ENCODE measurements around the gene PDE5A.

PDE5A gene

GRCh38 chr4:119536572-119537528 is 91.8 kb downstream of the PDE5A start:
- Mint-ChIP-seq H3K36me3 (peaks cover 8% of the 10 kb centered on the region), H3K27ac (peak overlapping the region; percentile 79), H3K9me3 (no peaks in the 10 kb centered on the region), H3K4me1 (peaks cover 8% of the 10 kb centered on the region), H3K27me3 (no peaks in the 10 kb centered on the region), H3K4me3 (peak overlapping the region; percentile 83)
- ATAC-seq (ENCODE audit: low read depth) (peak; percentile 63), DNase-seq (ENCODE audit: low spot score in 2 of 2) (peak in 1 of 2 donors; percentile 3)

- Mint-ChIP-seq H3K27ac (no peak overlapping the region), H3K36me3 (peaks cover 10% of the 10 kb centered on the region), H3K27me3 (no peaks in the 10 kb centered on the region), H3K4me1 (peaks cover 5% of the 10 kb centered on the region), H3K4me3 (no peak overlapping the region), H3K9me3 (no peaks in the 10 kb centered on the region)
- ATAC-seq (ENCODE audit: low read depth): no peak
- DNase-seq (ENCODE audit: low spot score in 2 of 2): no peak
Observed at GRCh38 chr4:119532319-119532718, 96.3 kb downstream of the PDE5A start.

DNA sequence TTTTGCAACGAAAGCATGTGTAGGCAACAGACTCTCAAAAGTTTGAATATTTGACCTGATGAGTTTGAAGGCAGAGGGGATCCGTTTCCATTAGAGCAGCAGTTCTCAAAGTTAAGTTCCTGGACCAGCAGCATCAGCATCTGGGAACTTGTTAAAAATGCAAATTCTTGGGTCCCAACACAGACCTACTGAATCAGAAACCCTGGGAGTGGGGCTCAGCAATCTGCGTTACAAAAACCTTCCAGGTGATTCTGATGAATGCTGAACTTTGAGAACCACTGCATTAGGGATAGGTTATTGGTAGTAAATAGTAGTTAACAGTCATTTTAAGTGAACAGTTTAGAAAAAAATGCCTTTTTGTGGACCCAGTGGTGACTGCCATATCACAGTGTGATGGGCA is 98.8 kb downstream of the PDE5A start:
- H3K36me3 Mint-ChIP-seq: peaks cover 12% of the 10 kb centered on the region
- H3K27ac Mint-ChIP-seq: no peak overlapping the region
- H3K9me3 Mint-ChIP-seq: no peaks in the 10 kb centered on the region
- ATAC-seq (ENCODE audit: low read depth): no peak
- H3K4me1 Mint-ChIP-seq: no peaks in the 10 kb centered on the region
- DNase-seq (ENCODE audit: low spot score in 2 of 2): no peak
- no peak overlapping the region for H3K4me3 Mint-ChIP-seq
- no peaks in the 10 kb centered on the region for H3K27me3 Mint-ChIP-seq

DNA sequence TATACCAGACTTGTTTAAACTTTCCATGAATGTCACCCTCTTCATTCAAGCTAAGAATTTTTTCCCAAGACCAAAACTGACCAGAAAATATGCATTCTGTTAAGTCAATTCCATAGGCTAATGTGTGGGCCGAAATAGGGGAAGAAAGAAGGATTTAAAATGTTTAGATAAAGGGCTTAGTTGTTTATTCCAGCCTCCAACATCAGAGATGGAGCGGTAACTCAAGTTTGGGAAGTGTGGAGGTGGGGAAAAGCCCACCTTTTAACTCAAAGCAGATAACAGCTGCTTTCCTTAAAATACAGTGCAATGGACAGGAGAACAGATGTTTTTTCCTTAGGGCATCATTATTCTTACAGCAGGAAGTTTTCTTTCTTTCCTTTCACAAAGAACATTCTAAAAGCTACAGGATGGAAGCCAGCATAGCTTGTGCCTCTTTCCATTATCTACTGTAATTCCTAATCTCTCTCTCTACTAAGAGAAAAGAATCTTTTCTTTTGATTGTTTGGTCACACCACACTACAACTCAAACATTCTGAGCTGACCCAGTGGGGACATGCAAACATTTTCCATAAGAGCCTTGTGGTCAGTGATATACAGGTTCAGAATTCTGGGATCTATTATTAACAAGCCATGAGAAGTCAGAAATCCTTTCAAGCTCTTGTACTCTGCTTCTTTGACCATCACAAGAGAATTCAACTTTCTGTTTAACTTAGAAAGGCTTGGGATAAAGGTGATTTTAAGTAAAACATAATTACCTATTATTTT is 101.6 kb downstream of the PDE5A start:
- no peaks in the 10 kb centered on the region for H3K9me3 Mint-ChIP-seq
- no peak overlapping the region for H3K4me3 Mint-ChIP-seq
- no peak overlapping the region for H3K27ac Mint-ChIP-seq
- H3K36me3 Mint-ChIP-seq: peaks cover 4% of the 10 kb centered on the region
- no peaks in the 10 kb centered on the region for H3K4me1 Mint-ChIP-seq
- DNase-seq (ENCODE audit: low spot score in 2 of 2): no peak
- no peak for ATAC-seq (ENCODE audit: low read depth)
- H3K27me3 Mint-ChIP-seq: no peaks in the 10 kb centered on the region

DNA sequence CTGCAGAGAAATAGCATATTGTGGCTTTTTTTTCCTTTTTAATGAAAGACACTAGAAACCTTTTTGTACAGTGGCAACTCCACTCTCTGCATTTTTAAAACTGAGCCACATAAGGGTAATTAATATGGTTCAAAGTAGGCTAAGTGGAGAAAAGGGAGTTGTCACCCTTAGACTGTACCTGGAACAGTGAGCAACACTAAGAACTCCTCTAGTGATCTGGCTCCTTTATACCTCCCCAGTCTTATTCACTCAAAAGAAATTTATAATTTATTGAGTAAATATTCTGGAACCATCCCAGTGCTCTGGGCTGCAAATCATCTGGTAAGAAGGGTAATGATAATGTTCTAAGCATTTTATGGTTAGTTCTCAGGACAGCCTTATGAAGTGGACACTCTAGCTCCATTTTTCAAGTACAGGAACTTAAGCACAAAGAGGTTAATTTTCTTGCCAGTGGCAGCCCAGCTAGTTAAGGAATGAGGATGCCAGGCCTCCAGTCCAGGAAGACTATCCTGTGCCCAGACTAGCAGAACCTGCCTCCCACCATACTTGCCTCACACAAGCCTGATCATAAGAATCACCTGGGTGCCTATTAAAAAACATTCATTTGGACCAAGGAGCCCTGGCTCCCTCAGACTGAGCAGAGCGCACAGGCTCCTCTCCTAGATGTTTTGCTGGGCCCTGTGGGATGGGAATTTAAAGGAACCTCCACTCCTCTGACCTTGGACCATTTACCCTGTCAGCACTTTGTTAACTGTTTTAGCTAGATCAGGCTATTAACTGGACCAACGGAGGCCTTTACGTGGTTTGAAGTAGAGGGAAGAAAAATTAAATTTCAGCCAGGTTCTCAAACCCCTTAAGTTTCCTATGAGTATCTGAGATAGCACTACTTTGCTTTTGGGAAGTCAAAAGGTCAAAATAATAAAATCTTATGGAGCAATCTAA is 102.6 kb downstream of the PDE5A start:
- H3K36me3 Mint-ChIP-seq: peaks cover 4% of the 10 kb centered on the region
- H3K27me3 Mint-ChIP-seq: no peaks in the 10 kb centered on the region
- H3K4me3 Mint-ChIP-seq: no peak overlapping the region
- no peak overlapping the region for H3K27ac Mint-ChIP-seq
- H3K4me1 Mint-ChIP-seq: no peaks in the 10 kb centered on the region
- DNase-seq (ENCODE audit: low spot score in 2 of 2) (no peak), ATAC-seq (ENCODE audit: low read depth) (no peak)
- H3K9me3 Mint-ChIP-seq: no peaks in the 10 kb centered on the region

DNA sequence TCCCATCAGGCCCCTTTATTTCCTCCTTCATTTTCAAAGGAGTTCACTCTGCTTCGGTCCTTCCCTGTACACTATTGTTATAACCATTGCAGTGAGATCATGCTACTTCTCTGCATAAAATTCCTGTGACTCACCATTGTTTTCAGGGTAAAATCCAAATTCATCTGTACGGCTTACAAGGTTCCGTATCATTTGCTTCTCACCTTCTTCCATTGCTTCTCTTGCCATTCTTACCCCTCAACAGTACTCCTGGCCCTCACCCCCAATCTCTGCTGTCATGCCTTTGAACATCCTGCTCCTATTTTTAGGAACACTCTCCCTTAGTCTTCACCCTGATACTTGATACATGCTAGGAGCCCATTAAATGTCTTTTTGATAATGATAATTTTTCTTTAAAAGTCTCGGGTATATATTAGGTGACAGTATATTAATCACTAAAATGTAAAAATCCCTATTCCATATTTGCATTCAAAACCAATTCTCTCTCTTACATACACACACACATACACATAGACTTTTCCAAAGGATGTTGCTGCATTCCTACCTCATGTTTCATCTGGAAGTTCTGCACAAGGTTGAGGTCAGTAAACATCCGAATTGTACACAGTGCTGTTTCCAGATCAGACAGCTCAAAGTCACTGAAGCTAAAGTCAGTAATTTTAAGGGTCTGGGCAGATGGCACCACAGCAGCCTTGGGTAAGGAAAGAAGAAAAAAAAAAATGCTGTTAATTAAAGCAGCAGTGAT is 103.4 kb downstream of the PDE5A start:
- Mint-ChIP-seq H3K9me3 (no peaks in the 10 kb centered on the region), H3K4me1 (no peaks in the 10 kb centered on the region), H3K4me3 (no peak overlapping the region), H3K27ac (no peak overlapping the region), H3K27me3 (no peaks in the 10 kb centered on the region), H3K36me3 (peaks cover 7% of the 10 kb centered on the region)
- ATAC-seq (ENCODE audit: low read depth) (no peak), DNase-seq (ENCODE audit: low spot score in 2 of 2) (no peak)

DNA sequence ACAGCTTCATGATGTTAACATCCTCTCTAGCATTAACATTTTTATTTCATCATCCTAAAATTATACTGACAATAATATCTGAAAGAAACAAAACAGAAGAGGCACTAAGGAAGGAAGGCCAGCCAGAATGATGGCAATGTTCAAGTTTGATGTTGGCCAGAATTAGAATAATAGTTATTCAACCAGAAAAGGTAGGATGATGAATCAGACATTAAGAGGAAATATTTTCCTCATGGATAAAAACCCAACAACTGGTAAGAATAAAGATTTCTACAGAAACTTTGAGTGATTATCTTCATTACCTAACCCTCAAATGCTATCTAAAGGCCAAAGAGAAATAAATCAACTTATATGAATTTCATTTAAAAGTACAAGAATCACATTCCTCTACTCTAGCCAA is 105.2 kb downstream of the PDE5A start:
- Mint-ChIP-seq H3K36me3 (peaks cover 8% of the 10 kb centered on the region), H3K9me3 (no peaks in the 10 kb centered on the region), H3K4me1 (no peaks in the 10 kb centered on the region), H3K27me3 (no peaks in the 10 kb centered on the region), H3K4me3 (no peak overlapping the region), H3K27ac (no peak overlapping the region)
- no peak for ATAC-seq (ENCODE audit: low read depth)
- DNase-seq (ENCODE audit: low spot score in 2 of 2): no peak

DNA sequence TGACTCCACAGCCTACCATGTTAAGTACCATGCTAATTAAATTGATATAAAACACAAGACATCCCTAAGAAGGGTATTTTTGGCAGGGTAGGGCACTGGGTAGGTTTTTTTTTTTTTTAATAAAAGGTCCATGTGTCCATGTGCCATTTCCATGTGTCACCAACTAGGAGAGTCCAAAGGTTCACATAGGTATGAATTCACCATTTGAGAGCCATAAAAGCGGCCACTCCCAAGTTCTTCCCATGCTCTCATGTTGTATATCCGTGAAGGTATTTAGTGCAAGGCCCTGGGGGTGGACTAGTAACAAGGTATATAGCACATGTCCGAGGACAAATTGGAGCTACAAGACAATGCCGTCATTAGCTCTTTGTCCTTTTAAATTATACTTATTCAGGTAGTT is 107.3 kb downstream of the PDE5A start:
- Mint-ChIP-seq H3K36me3 (peaks cover 10% of the 10 kb centered on the region), H3K4me3 (no peak overlapping the region), H3K27me3 (no peaks in the 10 kb centered on the region), H3K4me1 (no peaks in the 10 kb centered on the region), H3K9me3 (no peaks in the 10 kb centered on the region), H3K27ac (no peak overlapping the region)
- ATAC-seq (ENCODE audit: low read depth): no peak
- DNase-seq (ENCODE audit: low spot score in 2 of 2): no peak

DNA sequence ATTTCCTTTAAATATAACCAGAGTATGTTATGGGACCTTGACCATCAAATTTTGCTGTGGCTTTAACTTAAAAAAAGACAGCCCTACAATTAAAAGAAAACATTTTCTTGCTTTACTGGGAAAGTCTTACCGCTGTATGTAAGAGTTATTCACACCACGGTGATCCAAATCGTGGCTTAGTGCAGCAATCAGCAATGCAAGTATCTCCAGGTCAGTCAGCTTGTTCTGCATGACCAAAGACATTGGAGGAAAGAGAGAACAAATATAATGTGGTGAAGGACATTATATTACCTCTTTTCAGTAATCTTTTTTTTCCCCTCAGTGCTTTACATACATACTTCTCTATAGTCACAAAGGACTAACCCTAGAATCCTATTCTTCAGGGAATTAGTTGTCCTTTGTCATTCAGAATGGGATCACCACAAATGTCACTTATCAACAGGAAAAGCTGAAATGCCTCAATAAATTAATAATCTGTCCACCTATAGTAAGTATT is 109.6 kb downstream of the PDE5A start:
- Mint-ChIP-seq H3K4me3 (no peak overlapping the region), H3K36me3 (peaks cover 7% of the 10 kb centered on the region), H3K4me1 (no peaks in the 10 kb centered on the region), H3K27me3 (no peaks in the 10 kb centered on the region), H3K9me3 (no peaks in the 10 kb centered on the region), H3K27ac (no peak overlapping the region)
- DNase-seq (ENCODE audit: low spot score in 2 of 2): no peak
- ATAC-seq (ENCODE audit: low read depth): no peak

DNA sequence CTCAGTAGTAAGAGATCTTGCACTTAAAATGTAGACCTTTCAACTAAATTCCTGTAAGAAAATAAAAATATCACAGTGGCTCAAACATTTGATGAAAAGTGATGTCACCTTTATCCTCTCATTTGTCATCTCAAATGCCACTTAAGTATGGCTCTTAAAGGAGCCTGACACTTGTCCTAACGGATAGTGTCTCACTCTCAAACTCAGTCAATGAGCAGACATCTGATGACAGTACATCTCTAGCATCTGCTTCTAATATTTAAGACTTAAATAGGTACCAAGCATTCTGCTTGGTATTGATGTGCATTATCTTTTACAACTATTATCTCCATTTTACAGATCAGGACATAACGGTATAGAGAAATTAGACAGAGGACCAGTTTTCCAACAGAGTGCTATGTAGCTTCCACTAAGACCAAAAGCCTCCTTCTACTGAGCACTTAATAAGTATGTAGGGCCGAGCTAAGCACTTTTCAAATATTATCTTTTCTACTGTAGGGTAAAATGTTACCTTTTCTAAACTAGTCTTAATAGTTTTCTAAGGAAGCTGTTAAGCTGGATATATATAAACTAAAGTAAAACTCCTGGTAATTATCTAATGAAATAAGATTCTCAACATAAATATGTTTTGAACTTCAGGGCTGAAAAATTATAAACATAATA is 110.2 kb downstream of the PDE5A start:
- Mint-ChIP-seq H3K27ac (no peak overlapping the region), H3K27me3 (no peaks in the 10 kb centered on the region), H3K4me1 (no peaks in the 10 kb centered on the region), H3K4me3 (no peak overlapping the region), H3K9me3 (no peaks in the 10 kb centered on the region), H3K36me3 (peaks cover 10% of the 10 kb centered on the region)
- ATAC-seq (ENCODE audit: low read depth) (no peak), DNase-seq (ENCODE audit: low spot score in 2 of 2) (no peak)

DNA sequence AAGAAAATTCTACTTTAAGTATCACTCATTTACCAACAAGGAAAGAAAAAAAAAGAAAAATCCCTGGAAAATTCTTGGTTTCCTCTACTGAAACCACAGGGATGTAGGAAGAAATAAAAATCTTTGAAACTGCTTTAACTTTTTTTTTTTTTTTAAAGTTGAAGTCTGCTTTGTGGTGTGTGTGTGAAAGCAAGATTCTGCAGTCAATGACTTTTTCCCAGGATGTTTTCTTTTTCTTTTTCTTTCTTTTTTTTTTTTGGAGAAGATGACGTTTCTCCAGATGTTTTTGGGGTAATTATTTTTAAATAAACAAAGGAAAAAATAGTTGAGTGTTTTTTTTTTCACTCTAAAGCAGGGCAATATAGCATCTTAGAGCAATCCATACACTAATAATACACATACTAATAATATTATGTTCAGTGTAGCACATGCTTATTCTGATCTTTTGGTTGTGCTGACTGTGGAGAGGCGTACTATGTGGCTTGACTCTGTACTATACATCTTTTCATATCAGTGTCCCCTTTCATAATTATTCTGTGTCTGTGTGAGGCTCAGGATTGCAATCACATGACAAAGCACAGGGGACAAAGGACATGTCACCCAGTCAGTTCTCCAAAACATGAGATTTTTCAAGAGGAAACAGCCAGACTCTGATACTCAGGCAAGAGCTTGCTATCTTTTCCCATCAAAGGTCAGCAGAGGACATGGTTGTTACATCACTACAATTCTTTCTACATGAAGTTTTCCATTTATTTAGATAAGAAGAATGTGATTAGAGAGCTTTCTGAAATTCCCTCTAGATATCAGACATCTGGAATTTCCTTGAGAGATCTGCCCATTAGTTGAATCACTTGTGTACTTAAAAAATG is 111.0 kb downstream of the PDE5A start:
- Mint-ChIP-seq H3K4me3 (no peak overlapping the region), H3K36me3 (peaks cover 15% of the 10 kb centered on the region)

DNA sequence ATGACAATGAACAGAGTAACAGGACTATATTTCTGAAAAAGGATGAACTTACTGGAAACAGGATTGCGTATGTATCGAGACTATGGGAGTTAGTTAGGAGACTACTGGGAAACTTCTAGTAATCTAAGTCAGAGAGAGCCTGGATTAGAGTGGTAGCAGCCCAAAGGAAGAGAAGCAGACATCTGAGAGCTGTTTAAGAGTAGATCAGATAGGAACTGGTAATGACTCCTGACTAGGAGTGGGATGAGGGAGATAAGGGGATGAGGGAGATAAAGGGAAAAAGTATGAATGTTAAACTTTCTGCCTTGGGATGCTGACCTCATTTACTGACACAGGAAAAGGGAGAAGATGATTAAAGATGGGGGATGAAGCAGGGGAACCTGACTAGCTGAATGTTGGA is 116.2 kb downstream of the PDE5A start:
- DNase-seq (ENCODE audit: low spot score in 2 of 2): no peak
- ATAC-seq (ENCODE audit: low read depth): no peak
- Mint-ChIP-seq H3K4me1 (no peaks in the 10 kb centered on the region), H3K9me3 (no peaks in the 10 kb centered on the region), H3K27ac (no peak overlapping the region), H3K27me3 (no peaks in the 10 kb centered on the region), H3K36me3 (peaks cover 17% of the 10 kb centered on the region), H3K4me3 (no peak overlapping the region)

More for the DNA sequence above, 111.0 kb downstream of the PDE5A start:
- H3K4me1 Mint-ChIP-seq: no peaks in the 10 kb centered on the region
- DNase-seq (ENCODE audit: low spot score in 2 of 2) (no peak), ATAC-seq (ENCODE audit: low read depth) (no peak)
- H3K27ac Mint-ChIP-seq: no peak overlapping the region
- no peaks in the 10 kb centered on the region for H3K9me3 Mint-ChIP-seq
- no peaks in the 10 kb centered on the region for H3K27me3 Mint-ChIP-seq

Measured in memory B cell (primary cell).